Stromal cell of bone marrow (primary cell): ENCODE measurements around the gene GREB1.
"Not testable (repeated sequence)": the region's sequence is repeated elsewhere in the genome, so short reads cannot be mapped to it uniquely, and the experiment has no call there.

Experiments used
- DNase-seq: peaks from one replicate; pipeline ENCODE4 v3.0.0-alpha.2; 2012; ENCODE audit warnings: low read depth

GREB1 gene

DNA sequence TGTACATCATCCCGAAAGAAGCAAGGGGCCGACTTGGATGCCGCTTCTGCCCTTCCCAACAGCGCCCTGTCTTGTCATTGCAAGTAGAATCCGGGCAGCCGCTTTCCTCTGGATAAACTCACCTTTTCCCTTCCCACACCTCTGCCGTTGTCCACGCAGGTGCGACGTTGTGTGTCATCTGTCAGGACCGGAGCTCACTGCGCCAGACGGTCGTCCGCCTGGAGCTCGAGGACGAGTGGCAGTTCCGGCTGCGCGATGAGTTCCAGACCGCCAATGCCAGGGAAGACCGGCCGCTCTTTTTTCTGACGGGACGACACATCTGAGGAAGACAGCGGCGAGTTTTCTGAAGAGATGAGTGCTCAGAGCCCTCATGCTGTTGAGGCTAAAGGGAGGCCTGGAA, 106.3 kb downstream of the GREB1 start:
- DNase-seq, result no peak

DNA sequence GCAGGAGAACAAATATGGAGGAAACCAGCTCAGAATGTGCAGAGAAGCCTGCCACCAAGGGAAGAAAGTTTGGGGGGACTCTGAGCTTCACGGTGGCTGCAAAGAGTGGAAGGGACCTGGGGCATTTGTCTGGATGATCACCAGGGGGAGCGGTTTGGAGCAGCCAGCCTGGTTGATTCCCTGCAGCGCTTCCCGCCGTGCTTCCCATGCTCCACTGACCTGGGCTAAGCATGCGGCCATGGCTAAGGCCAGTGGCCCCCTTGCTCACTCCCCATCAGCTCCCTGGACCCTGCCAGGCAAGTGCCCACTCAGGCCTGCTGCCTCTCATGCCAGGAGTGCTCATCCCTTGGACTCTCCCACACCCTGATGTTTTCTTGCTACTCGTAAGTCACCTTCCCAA, 109.1 kb downstream of the GREB1 start:
- no peak for DNase-seq

DNA sequence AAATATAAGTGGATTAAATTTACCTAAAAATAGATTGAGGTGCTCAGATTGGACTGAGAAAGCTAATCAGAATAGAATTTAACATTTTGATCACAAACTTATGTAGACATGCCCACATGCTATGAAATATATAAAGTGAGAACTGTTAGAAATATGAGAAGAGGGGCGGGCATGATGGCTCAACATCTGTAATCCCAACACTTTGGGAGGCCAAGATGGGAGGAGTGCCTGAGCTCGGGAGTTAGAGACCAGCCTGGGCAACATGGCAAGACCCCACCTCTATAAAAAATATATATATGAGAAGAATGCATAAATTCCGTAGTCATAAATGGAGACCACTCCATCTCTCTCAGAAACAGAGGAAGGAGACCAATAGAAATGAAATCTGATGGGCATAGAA, 110.4 kb downstream of the GREB1 start:
- DNase-seq, result no peak

DNA sequence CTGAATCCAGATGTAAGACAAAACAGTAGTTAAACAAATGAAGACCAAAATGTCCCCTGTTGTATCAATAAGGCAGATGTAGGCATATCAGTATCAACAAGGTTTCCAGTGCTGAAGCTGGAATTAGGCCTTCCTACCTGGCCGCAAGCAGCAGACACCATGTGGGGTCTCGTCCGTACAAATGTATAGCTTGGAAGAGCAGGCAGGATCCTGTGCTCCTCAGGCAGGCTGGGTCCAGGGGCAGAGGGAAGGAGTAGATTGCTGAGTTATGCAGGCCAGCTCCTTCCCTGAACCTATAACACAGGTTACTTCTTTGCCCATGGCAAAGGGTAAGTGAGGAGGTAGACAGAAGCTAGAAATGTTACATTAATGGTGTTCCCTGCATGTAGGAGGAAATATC, 112.7 kb downstream of the GREB1 start:
- no peak for DNase-seq

DNA sequence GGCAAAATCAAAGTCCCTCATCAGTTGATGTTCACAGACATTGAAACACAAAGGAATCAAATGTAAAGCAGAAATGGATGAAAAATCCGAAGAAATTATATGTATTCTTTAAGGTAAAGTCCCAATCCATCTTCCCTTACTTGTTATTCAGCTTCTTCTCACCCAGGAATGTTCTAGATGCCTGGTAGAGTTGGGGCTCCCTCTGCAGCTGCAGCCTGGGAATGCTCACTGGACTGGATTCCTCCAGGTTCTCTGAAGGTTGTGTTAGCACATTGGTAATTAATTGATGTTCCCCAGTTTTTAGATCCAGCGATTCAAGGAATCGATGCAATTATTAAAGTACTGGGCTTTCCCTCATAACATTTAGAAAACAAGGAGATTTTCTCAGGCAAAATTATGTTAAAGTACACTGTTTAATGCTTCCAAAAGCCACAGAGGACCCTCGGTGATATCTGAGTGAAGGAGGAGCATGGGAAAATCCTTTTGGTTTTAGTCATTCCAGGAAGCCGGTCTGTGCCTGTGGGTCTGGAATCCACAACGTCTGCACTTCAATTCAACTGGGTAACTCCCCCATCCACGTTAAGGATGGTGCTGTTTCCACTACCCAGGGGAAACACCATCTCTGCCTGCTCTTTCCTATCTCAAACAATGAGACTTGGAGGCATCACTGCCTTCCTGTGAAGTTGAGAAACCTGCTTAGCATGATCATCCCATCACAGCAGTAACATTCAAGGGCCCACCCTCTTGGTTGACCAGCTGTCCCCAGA, 114.2 kb downstream of the GREB1 start:
- no peak for DNase-seq

DNA sequence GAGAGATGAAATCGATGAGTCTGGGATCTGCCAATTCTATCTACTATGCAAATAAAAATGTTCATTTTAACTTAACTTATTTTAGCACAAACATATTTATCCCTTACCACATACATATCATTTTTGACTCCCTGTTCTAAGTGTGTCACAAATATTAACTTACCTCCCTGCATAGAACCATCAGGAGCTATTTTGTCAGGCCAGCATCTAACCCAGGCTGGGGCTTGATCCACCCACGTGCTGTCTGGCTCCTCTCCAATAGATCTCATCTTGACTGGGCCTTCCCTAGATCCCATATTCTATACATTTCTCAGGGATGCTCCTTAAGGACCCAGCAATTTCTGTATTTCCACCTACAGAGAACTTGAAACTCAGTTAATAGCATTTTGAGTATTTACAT, 115.2 kb downstream of the GREB1 start:
- no peak for DNase-seq

DNA sequence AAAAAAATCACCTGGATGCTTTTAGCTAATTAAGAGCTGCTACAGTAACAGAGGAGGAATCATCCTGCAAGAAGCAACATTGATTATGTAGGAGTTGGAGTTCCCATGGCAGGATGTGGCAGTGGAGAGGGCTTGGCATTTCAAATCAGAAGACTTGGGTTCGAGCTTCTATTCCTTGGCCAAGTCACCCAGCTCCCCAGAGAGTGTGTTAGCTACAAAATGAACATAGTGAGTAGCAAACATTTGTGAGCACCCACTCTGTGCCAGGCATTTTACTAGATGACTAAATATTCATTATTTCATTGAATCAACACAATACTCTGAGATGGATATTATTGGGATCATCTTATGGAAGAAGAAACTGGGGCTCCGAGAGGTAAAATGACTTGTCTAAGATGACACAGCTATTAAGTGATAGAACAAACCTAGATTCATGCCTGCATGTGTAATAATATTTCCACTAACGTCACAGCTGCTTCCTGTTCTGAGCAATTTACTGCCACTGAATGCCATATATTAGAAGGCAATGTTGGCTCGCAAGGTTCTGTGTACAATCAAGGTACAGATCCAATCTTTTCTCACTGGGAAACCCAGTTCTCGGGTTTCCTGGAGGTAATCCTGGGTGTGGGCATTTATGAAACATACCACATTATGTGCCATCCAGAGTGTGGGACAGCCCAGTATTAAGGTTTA, 118.2 kb downstream of the GREB1 start:
- DNase-seq, result no peak

DNA sequence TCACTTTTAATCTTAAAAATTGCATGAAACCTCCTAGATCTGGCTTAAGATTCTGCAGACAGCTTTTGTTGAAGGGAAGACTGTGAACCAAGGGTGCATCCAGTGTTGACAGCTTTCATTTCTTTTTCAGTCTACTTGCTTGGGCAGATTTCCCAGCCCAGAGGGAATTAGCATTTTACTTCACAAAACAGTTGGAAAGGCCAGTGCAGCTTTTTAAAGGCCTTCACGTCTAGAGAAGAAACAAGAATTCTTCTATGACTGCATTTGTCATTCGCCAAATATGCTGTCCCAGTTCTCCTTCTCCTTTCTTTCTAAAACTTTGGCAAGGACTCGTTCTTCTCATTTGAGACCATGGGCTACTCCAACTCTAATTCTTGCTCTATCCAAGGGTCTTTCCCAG, 118.7 kb downstream of the GREB1 start:
- peak; percentile 13 for DNase-seq

DNA sequence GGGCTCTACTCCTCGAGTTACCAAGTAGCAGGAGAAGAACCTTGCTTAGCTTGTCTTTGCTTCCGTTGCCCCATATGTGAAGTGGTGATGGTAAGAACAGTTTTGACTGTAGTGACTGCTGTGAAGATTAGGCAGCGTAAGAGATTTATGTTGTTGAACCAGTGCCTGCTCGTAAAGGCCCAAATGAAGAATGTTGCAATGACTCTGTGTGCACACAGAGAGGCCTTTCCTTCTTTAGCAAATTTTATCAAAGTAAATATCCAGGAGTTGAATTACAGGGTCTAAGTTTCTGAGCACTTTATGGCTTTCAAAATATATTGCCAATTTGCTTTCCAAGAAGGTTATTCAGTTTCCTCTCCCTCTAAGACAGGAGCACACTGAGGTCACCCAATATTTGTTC, 121.7 kb downstream of the GREB1 start:
- DNase-seq, result no peak

DNA sequence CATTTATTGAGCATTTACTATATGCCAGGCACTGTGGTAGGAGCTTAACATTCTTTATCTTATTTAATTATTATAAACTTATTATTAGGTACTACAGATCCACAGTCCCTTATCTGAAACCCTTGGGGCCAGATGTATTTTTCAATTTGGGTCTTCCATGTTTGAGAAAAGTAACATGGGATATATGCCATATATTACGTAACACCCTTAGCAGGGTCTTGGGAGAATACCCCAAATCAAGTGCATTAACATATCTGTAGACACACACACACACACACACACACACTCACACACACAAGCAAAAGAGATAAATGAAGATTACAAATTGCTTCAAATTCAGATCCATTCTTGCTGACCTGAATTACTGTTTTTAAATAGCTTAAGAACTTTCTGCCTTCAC, 122.4 kb downstream of the GREB1 start:
- DNase-seq, result no peak

DNA sequence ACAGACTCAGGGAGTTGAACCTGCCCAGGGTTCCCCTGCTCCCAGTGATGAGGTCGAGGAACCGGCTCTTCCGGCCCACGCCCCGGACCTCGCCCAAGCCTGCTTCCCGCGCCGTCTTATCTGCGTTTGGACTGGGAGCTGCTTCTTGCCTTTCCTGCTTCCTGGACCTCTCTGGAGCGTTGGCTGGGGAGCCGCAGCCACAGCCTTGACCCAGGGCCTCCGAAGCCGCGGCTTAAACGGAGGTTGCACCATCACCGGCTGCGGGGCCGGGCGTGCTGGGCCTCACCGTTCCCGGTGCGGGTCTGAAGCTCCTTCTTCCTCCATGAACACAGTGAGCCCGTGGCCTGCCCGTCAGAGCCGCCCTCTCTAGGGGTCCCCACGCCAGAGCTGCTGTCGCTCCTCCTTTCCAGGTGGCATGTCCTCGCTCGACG, 122.8 kb downstream of the GREB1 start:
- DNase-seq, result no peak

DNA sequence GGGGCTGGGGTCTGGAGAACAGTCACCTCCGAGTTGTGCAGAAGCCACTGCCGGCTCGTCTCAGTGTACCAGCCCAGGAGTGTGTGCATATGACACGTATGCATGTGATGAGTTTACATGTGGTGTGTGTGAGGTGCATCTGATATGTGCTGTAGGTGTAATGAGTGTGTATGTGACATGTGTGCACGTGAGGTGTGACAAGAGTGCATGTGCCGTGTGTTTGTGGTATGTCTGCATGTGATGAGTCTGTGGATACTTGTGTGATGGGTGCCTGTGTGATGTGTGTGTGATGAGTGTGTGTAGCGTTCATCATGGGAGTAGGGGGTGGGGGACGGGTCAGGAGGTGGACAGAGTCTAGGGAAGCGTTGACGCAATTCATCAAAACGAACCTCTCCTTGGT, 123.3 kb downstream of the GREB1 start:
- no peak for DNase-seq

DNA sequence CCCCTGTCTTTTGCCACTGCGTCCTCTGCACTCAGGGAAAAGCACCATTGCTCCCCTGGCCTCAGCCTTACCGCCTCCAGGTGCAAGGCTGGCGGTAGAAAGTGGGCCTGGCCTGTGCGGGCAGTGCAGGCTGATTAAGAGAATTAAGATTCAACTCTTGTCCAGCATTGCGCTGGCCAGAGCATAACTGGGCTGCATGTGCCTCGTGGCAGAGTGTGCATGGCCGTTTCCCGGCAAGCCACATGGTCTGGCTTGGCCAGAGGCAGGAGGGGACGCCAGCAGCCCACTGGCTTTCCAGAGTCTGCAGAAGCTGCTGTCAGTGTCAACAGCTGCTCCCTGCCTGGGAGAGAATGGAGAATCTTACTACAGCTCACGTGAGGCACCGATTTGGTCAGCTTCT, 123.8 kb downstream of the GREB1 start:
- no peak for DNase-seq

DNA sequence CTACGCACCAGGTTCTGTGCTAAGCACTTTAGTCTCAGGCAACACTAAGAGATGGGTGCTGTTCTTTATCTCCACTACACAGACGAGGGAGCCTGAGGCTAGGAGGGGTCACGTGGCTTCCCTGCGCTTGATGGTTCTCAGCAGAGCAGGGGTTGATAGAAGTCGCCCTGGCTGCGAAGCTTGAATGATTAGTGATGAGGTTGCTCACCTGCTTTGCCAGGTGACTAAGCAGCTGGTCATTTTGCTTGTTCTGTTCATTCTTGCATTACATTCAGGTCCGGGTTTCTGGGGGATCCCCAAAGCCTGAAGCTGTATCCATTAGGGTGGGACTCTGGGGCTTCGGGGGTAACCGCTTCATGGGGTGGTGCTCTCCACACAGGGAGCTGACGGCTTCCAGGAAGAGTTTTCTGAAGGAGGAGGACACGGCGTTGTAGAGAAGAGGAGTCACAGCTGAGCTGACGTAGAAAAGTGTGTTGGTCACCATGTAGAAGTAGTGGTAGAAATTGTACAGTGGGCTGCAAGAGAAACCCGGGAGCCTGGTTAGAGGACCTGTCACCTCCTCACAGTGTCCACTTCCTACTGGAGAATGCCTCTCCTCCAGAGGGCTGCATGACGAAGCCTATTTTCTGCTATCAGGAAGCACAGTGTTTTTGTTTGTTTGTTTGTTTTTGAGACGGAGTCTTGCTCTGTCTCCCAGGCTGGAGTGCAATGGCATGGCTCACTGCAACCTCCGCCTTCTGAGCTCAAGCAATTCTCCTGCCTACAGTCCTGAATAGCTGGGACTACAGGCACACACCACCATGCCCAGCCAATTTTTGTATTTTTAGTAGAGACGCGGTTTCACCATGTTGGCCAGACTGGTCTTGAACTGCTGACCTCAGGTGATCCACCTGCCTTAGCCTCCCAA, 124.6 kb downstream of the GREB1 start:
- DNase-seq, result no peak

DNA sequence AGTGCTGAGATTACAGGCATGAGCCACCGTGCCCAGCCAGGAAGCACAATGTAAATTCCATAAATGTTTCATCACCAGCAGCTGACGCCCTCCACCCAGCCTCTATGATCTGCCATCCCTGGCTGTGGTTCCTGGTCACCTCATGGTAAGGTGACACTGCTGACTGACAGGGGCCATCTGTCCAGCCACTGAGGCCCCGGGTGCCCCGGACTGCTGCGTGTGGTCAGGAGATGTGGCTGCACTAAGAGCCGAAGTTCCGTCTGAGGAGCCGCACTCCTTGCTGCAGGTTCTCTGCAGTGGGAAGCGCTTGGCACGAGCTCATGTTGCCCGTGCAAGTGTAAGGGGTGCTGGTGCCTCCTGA, 125.2 kb downstream of the GREB1 start:
- no peak for DNase-seq

DNA sequence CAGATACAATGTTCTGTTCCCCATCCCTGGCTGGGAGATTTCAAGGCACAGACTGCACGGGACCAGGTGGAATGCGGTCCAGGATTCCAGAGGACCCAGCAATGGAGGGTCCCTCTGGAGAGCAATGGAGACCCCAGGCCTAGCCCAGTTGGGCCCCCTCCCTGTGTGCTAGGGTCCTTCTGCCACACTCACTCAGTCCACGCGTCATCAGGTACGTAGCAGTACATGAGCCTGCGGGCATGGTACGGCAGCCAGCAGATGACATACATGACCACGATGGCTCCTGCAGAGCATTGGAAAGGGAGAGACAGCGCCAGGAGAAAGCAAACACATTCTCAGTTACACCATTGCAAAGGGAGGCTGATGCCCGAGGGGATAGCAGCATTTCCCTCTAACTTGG, 126.0 kb downstream of the GREB1 start:
- no peak for DNase-seq

DNA sequence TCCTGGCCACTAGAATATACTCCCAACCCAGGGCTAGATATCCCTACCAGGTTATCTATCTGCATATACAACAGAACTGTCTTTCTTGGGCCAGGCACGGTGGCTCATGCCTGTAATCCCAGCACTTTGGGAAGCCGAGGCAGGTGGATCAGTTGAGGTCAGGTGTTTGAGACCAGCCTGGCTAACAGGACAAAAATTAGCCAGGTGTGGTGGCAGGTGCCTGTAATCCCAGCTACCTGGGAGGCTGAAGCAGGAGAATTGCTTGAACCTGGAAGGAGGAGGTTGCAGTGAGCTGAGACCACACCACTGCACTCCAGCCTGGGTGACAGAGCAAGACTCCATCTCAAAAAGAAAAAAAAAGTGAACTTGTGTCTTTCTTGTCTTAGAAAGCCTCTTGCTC, 126.6 kb downstream of the GREB1 start:
- not testable (repeated sequence) for DNase-seq

DNA sequence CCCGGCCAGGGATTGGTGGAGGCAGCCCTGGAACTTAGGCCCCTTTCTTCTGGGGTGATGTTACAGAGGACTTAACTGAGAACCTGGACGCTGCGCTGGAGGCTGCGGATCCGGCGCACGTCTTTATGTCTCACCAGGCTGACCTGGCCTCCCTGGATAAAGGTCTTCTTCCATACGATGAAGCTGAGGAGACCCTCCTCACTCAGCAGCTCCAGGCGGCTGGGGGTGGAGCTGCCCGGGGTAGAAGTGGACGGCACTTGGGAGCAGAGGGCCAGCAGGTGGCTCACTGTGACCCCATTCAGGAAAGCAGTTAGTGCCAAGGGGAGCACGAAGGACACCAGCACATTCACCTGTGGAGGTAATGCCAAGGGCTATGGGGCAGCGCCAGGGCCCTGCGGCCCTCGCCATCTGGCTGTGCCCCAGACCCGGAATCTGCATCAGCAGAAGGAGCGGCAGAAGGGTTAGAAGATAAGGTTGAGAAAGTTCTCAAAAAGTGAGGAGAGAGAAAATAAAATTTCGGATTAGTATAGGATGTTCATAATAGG, 128.1 kb downstream of the GREB1 start:
- DNase-seq, result no peak

DNA sequence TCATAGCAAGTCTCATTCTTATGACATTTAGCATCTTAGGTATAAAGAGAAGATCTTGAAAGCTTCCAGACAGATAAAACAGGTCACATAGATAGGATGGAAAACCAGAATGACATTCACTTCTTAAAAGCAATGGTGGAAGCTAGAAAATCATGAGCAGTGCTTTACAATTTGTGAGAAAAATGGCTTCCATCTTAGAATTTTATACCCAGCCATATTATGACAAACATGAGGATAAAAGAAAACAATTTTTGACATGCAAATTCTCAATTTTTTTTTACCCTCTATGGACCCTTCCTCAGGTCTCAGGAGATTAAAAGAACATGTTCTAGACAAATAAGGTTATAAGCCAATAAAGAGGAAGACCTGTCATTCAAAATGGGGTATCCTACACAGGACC, 129.0 kb downstream of the GREB1 start:
- DNase-seq, result no peak

DNA sequence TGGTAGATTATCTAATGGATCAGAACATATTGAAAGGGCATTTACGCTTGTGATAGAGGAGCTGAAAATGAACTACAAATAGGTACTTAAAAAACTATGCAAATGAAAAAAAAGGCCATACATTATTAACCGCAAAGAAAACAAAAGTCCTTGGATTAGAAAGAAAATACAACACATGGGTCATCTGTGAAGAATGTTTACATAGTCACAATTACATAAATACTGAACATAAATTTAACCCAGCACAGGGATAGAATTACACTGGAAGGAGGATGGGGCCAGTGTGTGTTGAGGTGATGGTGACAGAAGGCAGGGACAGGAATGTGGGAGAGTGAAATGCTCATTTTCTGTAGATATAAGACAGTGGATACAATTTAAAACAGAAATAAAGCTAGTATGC, 129.6 kb downstream of the GREB1 start:
- DNase-seq, result no peak

DNA sequence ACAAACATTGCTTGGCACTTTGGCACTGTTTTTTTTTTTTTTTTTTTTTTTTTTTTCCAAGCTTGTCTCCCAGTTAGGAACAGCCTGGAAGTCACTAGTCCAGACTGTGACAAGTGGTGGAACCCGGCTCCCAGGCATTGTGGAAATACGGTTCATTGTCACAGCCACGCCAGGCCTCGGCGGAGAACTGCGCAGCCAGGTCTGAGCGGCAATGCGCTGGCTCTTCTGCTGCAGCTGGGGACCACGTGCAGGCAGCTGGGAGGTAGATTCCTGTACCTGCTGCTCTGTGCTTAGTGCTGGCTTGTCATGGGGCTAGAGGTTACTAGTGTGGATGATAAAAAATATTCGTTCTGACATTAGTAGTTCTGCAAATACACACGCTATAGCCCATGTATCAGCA, 131.2 kb downstream of the GREB1 start:
- DNase-seq, result no peak

DNA sequence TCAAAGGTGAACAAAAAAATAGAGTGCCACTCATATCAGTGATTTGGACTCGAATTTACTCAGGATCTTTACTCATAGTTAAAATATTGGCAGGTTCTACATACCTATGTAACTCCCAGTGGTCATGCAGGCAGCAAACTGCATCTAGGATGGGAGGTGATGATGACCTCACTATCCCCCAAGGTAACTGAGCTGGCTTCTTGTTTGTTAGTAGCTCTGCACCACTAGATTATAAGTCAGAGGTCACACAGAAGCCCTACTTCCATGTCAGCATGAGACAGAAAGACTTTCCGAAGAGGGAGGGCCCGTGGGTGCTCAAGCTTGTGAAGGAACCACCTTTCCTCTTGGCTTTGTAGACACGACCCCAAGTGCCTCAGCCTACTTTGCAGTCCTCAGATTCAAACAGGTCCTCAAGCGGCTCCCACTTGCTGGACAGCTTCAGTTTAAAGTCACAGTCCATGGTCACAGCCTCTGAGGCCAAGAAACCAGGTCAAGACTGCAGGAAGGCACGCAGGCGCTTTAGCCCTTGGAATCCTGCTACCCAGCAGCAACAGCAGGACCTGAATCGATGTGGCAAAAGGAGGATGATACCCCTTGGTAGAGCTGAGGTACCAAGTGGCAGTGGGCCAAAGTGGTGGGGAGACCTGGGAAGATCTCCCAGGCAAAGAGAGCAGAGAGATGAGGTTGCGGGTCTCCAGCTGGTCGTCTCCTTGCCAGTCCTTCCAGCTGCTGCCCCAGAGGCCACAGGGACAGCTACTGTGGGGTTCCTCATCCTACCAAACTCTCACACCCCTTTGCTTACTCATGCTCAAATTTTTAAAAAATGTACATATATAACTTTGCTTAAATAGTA, 131.9 kb downstream of the GREB1 start:
- DNase-seq, result no peak
